BLaER1 treated with 17β-estradiol and CSF1 and Interleukin-3, amounts not matched to agents 10 nM and 100 nM (cell line): Measurements from ENCODE around the gene ICE1.
"Not testable (repeated sequence)": the region's sequence is repeated elsewhere in the genome, so short reads cannot be mapped to it uniquely, and the experiment has no call there.

Experiments used
- H3K27ac ChIP-seq, 11 experiments: shearing (Covaris generic); formaldehyde crosslinking; 2 replicates each; pipeline ENCODE4 v1.8.1; 2022
- H3K27me3 ChIP-seq, 11 experiments: shearing (Covaris generic); formaldehyde crosslinking; 2 replicates each; pipeline ENCODE4 v1.8.1; 2022
- H3K36me3 ChIP-seq, 11 experiments: shearing (Covaris generic); formaldehyde crosslinking; 2 replicates each; pipeline ENCODE4 v1.8.1; 2022
- H3K4me1 ChIP-seq, 10 experiments: shearing (Covaris generic); formaldehyde crosslinking; 2 replicates each; pipeline ENCODE4 v1.8.1; 2022
- H3K4me2 ChIP-seq, 11 experiments: shearing (Covaris generic); formaldehyde crosslinking; 2 replicates each; pipeline ENCODE4 v1.8.1; 2022
- H3K4me3 ChIP-seq, 10 experiments: shearing (Covaris generic); formaldehyde crosslinking; 2 replicates each; pipeline ENCODE4 v1.8.1; 2022
- H3K9ac ChIP-seq, 11 experiments: shearing (Covaris generic); formaldehyde crosslinking; 2 replicates each; pipeline ENCODE4 v1.8.1; 2022
- H3K9me3 ChIP-seq, 11 experiments: shearing (Covaris generic); formaldehyde crosslinking; replicated peaks in 1 of 11; 2 replicates each; pipeline ENCODE4 v1.8.1; 2022
- H4K20me1 ChIP-seq, 11 experiments: shearing (Covaris generic); formaldehyde crosslinking; 2 replicates each; pipeline ENCODE4 v1.8.1; 2022
- Cebpa-rat ChIP-seq, 11 experiments: shearing (Covaris generic); IDR thresholded peaks; 2 replicates each; pipeline ENCODE4 v1.8.1; 2022

The ICE1 gene

DNA sequence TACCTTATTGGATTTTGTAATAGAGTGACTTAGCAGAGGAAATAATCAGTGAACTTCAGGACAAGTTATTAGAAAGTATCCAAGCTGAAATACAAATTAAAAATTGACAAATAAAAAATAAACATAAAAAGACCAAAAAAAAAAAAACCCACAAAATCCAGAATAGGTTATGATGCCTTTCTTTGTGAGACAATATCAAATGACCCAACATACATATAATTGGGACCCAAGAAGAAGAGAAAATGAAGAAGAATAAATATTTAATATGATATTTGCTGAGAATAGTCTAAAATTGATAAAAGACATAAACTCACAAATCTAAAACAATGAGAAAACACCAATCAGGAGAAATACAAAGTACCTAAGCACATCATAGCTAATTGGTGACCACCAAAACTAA is 81.8 kb downstream of the ICE1 start:
- Histone ChIP-seq H3K36me3 (no peaks in the 10 kb centered on the region), H4K20me1 (no peaks in the 10 kb centered on the region), H3K4me2 (no peak overlapping the region), H3K27me3 (no peaks in the 10 kb centered on the region), H3K4me3 (no peak overlapping the region), H3K27ac (no peak overlapping the region), H3K9ac (no peak overlapping the region), H3K4me1 (peaks cover 0 to 16% (median 10%) of the 10 kb centered on the region in 10 experiments; a peak in 12 of 20 replicates), H3K9me3 (peaks cover 4 to 15% (median 11%) of the 10 kb centered on the region in 11 experiments; a peak in 12 of 22 replicates)
- TF ChIP-seq Cebpa-rat (IDR thresholded peaks at IDR 0.05) = no peak

- no peak overlapping the region for H3K9ac ChIP-seq
- peaks cover 0 to 16% (median 10%) of the 10 kb centered on the region in 10 experiments; a peak in 12 of 20 replicates for H3K4me1 ChIP-seq
- no peak overlapping the region for H3K27ac ChIP-seq
- H3K36me3 ChIP-seq = no peaks in the 10 kb centered on the region
- peak overlapping the region in 6 of 11 experiments; percentile 5 to 49 (median 36); a peak in 7 of 22 replicates for H3K4me2 ChIP-seq
- no peak overlapping the region for H3K4me3 ChIP-seq
- no peaks in the 10 kb centered on the region; a peak in 1 of 22 replicates for H3K27me3 ChIP-seq
- no peak for TF ChIP-seq Cebpa-rat (IDR thresholded peaks at IDR 0.05)
- no peaks in the 10 kb centered on the region for H4K20me1 ChIP-seq
- peaks cover 4 to 15% (median 11%) of the 10 kb centered on the region in 11 experiments; a peak in 12 of 22 replicates for H3K9me3 ChIP-seq
Measured at GRCh38 chr5:5505815-5506214, 83.3 kb downstream of the ICE1 start.

DNA sequence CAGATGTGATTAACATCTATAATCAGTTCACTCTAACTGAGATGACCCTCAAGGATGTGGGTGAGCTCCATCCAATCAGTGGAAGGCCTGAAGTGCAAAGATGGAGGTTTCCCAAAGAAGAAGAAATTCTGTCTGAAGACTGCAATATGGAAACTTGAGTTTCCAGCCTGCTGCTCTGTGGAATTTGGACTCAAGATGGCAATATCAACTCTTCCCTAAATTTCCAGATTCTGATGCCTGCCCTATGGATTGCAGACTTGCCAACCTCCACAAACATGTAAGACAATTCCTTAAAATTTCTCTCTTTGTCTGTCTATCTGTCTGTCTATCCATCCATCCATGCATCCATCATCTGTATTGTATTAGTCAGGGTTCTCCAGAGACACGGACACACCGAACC is 85.9 kb downstream of the ICE1 start:
- H3K4me3 ChIP-seq = no peak overlapping the region
- no peaks in the 10 kb centered on the region; a peak in 1 of 22 replicates for H3K27me3 ChIP-seq
- no peaks in the 10 kb centered on the region for H3K36me3 ChIP-seq
- H3K9me3 ChIP-seq = peaks cover 4 to 15% (median 11%) of the 10 kb centered on the region in 11 experiments; a peak in 12 of 22 replicates
- no peak overlapping the region for H3K4me2 ChIP-seq
- no peak for TF ChIP-seq Cebpa-rat (IDR thresholded peaks at IDR 0.05)
- peaks cover 0 to 16% (median 10%) of the 10 kb centered on the region in 10 experiments; a peak in 12 of 20 replicates for H3K4me1 ChIP-seq
- no peaks in the 10 kb centered on the region for H4K20me1 ChIP-seq
- no peak overlapping the region for H3K9ac ChIP-seq
- H3K27ac ChIP-seq = no peak overlapping the region

DNA sequence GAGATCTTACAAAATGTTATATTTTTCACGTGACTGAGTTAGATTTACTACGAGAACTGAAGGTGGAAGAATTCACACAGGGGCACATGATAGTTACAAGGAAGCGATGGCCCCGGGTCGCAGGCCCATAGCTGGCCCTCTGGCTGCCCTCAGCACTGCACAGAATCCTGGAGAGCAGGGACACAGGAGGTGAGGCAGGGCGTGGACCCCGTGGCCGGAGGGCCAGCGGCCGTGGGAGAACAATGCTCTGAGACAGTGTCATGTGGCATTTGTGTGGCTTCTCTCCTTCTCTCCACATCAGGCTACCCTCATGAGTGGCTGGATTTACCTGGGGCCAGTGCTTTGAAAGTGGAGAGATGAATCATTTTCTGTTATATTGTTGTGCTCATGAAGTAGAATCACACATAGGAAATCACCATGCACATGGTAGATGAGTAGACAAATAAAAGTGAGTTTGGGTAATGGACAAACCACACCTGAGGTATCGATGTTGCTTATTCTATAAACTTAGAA is 89.5 kb downstream of the ICE1 start:
- H3K27ac ChIP-seq = no peak overlapping the region
- H4K20me1 ChIP-seq = no peaks in the 10 kb centered on the region
- H3K4me2 ChIP-seq = no peak overlapping the region
- H3K4me3 ChIP-seq = no peak overlapping the region
- H3K27me3 ChIP-seq = no peaks in the 10 kb centered on the region; a peak in 1 of 22 replicates
- no peaks in the 10 kb centered on the region for H3K36me3 ChIP-seq
- no peak for TF ChIP-seq Cebpa-rat (IDR thresholded peaks at IDR 0.05)
- no peaks in the 10 kb centered on the region; a peak in 1 of 22 replicates for H3K9me3 ChIP-seq
- H3K4me1 ChIP-seq = peaks cover 0 to 6% (median 0%) of the 10 kb centered on the region in 10 experiments; a peak in 1 of 20 replicates
- no peak overlapping the region for H3K9ac ChIP-seq

- Histone ChIP-seq H3K4me2 (no peak overlapping the region), H3K27me3 (no peaks in the 10 kb centered on the region; a peak in 1 of 22 replicates), H3K9ac (no peak overlapping the region), H3K9me3 (no peaks in the 10 kb centered on the region; a peak in 1 of 22 replicates), H3K4me3 (no peak overlapping the region), H4K20me1 (no peaks in the 10 kb centered on the region), H3K4me1 (peaks cover 0 to 6% (median 0%) of the 10 kb centered on the region in 10 experiments; a peak in 1 of 20 replicates), H3K27ac (no peak overlapping the region), H3K36me3 (no peaks in the 10 kb centered on the region)
- TF ChIP-seq Cebpa-rat (IDR thresholded peaks at IDR 0.05) = no peak
Measured at GRCh38 chr5:5512543-5512942, 90.1 kb downstream of the ICE1 start.

DNA sequence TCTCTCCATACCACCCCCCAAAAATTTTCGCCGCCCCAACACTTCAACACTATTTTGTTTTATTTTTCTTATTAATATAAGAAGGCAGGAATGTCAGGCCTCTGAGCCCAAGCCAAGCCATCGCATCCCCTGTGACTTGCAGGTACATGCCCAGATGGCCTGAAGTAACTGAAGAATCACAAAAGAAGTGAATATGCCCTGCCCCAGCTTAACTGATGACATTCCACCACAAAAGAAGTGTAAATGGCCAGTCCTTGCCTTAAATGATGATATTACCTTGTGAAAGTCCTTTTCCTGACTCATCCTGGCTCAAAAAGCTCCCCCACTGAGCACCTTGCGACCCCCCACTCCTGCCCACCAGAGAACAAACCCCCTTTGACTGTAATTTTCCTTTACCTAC is 98.1 kb downstream of the ICE1 start:
- H3K9ac ChIP-seq = not testable (repeated sequence)

DNA sequence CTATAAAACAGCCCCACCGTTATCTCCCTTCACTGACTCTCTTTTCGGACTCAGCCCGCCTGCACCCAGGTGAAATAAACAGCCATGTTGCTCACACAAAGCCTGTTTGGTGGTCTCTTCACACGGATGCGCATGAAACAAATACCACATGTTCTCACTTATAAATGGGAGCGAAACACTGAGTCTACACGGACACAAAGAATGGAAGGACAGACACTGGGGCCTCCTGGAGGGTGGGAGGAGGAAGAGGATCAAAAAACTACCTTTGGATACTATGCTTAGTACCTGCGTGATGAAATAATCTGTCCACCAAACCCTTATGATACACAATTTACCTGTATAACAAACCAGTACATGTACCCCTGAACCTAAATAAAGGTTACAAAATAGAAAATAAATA is 98.6 kb downstream of the ICE1 start:
- no peaks in the 10 kb centered on the region for H4K20me1 ChIP-seq
- H3K4me2 ChIP-seq = no peak overlapping the region
- TF ChIP-seq Cebpa-rat (IDR thresholded peaks at IDR 0.05) = no peak
- H3K9ac ChIP-seq = no peak overlapping the region
- no peaks in the 10 kb centered on the region for H3K9me3 ChIP-seq
- peaks cover 0 to 9% (median 6%) of the 10 kb centered on the region in 10 experiments; a peak in 7 of 20 replicates for H3K4me1 ChIP-seq
- no peak overlapping the region for H3K27ac ChIP-seq
- no peaks in the 10 kb centered on the region for H3K27me3 ChIP-seq
- no peaks in the 10 kb centered on the region for H3K36me3 ChIP-seq
- no peak overlapping the region for H3K4me3 ChIP-seq

More for the DNA sequence above, 98.1 kb downstream of the ICE1 start:
- H3K4me3 ChIP-seq, H3K9me3 ChIP-seq, H3K27me3 ChIP-seq, H3K27ac ChIP-seq, H3K4me2 ChIP-seq, H4K20me1 ChIP-seq, H3K4me1 ChIP-seq, H3K36me3 ChIP-seq: not testable (repeated sequence)

DNA sequence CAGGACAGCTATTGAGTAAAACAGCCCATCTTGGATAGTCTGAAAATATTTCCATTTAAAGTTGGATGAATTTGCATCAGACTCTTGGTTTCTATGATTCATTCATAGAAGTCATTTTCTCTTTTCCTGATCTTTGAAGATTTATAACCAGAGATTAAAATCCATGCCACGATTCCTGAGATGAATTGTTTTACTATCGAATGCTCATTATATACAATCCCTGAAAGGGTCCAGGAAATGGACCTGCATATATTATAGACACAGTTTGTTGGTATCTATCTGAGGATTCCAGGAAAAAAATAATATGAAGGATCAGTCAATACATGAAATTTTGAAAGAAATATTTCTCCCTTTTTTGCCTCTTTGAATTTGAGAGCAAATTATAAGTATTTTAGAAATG is 99.0 kb downstream of the ICE1 start:
- H3K4me1 ChIP-seq = peaks cover 0 to 9% (median 6%) of the 10 kb centered on the region in 10 experiments; a peak in 7 of 20 replicates
- peaks cover 0 to 1% (median 0%) of the 10 kb centered on the region in 11 experiments; a peak in 2 of 22 replicates for H3K9me3 ChIP-seq
- no peaks in the 10 kb centered on the region for H3K27me3 ChIP-seq
- H3K36me3 ChIP-seq = no peaks in the 10 kb centered on the region
- no peak for TF ChIP-seq Cebpa-rat (IDR thresholded peaks at IDR 0.05)
- no peak overlapping the region for H3K9ac ChIP-seq
- no peak overlapping the region for H3K27ac ChIP-seq
- H3K4me2 ChIP-seq = no peak overlapping the region
- no peak overlapping the region for H3K4me3 ChIP-seq
- no peaks in the 10 kb centered on the region for H4K20me1 ChIP-seq

GRCh38 chr5:5522336-5522735 is 99.9 kb downstream of the ICE1 start:
- TF ChIP-seq Cebpa-rat (IDR thresholded peaks at IDR 0.05) = no peak
- H3K27me3 ChIP-seq = no peaks in the 10 kb centered on the region
- no peak overlapping the region for H3K9ac ChIP-seq
- no peak overlapping the region for H3K4me3 ChIP-seq
- no peak overlapping the region for H3K27ac ChIP-seq
- H3K36me3 ChIP-seq = no peaks in the 10 kb centered on the region
- H3K4me2 ChIP-seq = no peak overlapping the region
- H4K20me1 ChIP-seq = no peaks in the 10 kb centered on the region
- H3K9me3 ChIP-seq = peaks cover 0 to 7% (median 0%) of the 10 kb centered on the region in 11 experiments; a peak in 5 of 22 replicates
- peaks cover 0 to 9% (median 6%) of the 10 kb centered on the region in 10 experiments; a peak in 7 of 20 replicates for H3K4me1 ChIP-seq

- Histone ChIP-seq H4K20me1 (no peaks in the 10 kb centered on the region), H3K4me2 (peak overlapping the region in 8 of 11 experiments; percentile 4 to 44 (median 34); a peak in 9 of 22 replicates), H3K27ac (peak overlapping the region in 3 of 11 experiments; percentile 13 to 52 (median 46); a peak in 3 of 22 replicates), H3K27me3 (no peaks in the 10 kb centered on the region), H3K4me1 (peaks cover 0 to 9% (median 6%) of the 10 kb centered on the region in 10 experiments; a peak in 7 of 20 replicates), H3K4me3 (no peak overlapping the region), H3K9me3 (peaks cover 0 to 13% (median 0%) of the 10 kb centered on the region in 11 experiments; a peak in 5 of 22 replicates), H3K9ac (no peak overlapping the region), H3K36me3 (no peaks in the 10 kb centered on the region)
- TF ChIP-seq Cebpa-rat (IDR thresholded peaks at IDR 0.05) = no peak
Measured at GRCh38 chr5:5523066-5523505, 100.6 kb downstream of the ICE1 start.
